Neuron (in vitro differentiated cells): ENCODE measurements around the gene RSPH4A.
"Not testable (repeated sequence)": the region's sequence is repeated elsewhere in the genome, so short reads cannot be mapped to it uniquely, and the experiment has no call there.

Experiments used
- H2AFZ ChIP-seq: one replicate; pipeline ENCODE4 v1.6.1; 2013; ENCODE audit warnings: low read depth, mild to moderate bottlenecking, inconsistent platforms, low read length, moderate library complexity
- H3K27me3 ChIP-seq: one replicate; pipeline ENCODE4 v1.6.1; 2013; ENCODE audit warnings: low read length; ENCODE audit not compliant: insufficient read depth
- H3K36me3 ChIP-seq: one replicate; pipeline ENCODE4 v1.6.1; 2013; ENCODE audit warnings: low read length; ENCODE audit not compliant: insufficient read depth
- H3K4me1 ChIP-seq: one replicate; pipeline ENCODE4 v1.6.1; 2013; ENCODE audit warnings: low read length; ENCODE audit not compliant: insufficient read depth
- H3K4me3 ChIP-seq: 2 replicates; pipeline ENCODE4 v1.5.1; 2013; ENCODE audit warnings: mild to moderate bottlenecking, low read length, moderate library complexity
- H3K9me3 ChIP-seq: one replicate; pipeline ENCODE4 v1.6.1; 2013; ENCODE audit warnings: low read length

The RSPH4A gene

GRCh38 chr6:116586738-116587137 is 29.5 kb upstream of the RSPH4A start:
- H3K4me1 ChIP-seq = no peaks in the 10 kb centered on the region
- H2AFZ ChIP-seq = no peak overlapping the region
- H3K27me3 ChIP-seq = no peaks in the 10 kb centered on the region
- no peak overlapping the region for H3K4me3 ChIP-seq
- no peaks in the 10 kb centered on the region for H3K9me3 ChIP-seq
- peaks cover 64% of the 10 kb centered on the region for H3K36me3 ChIP-seq

- Histone ChIP-seq H3K27me3 (no peaks in the 10 kb centered on the region), H3K9me3 (no peaks in the 10 kb centered on the region), H3K4me3 (no peak overlapping the region), H2AFZ (no peak overlapping the region), H3K36me3 (peaks cover 37% of the 10 kb centered on the region), H3K4me1 (no peaks in the 10 kb centered on the region)
Measured at GRCh38 chr6:116595247-116595646, 21.0 kb upstream of the RSPH4A start.

GRCh38 chr6:116596815-116597214 is 19.5 kb upstream of the RSPH4A start:
- Histone ChIP-seq H3K36me3 (peaks cover 24% of the 10 kb centered on the region), H2AFZ (no peak overlapping the region), H3K9me3 (no peaks in the 10 kb centered on the region), H3K4me1 (no peaks in the 10 kb centered on the region), H3K4me3 (no peak overlapping the region), H3K27me3 (no peaks in the 10 kb centered on the region)

GRCh38 chr6:116603916-116604315 is 12.4 kb upstream of the RSPH4A start:
- not testable (repeated sequence) for H3K36me3 ChIP-seq, H3K9me3 ChIP-seq, H2AFZ ChIP-seq, H3K4me1 ChIP-seq, H3K4me3 ChIP-seq, H3K27me3 ChIP-seq

- not testable (repeated sequence) for H3K4me3 ChIP-seq, H3K36me3 ChIP-seq, H3K4me1 ChIP-seq, H2AFZ ChIP-seq, H3K9me3 ChIP-seq, H3K27me3 ChIP-seq
Measured at GRCh38 chr6:116604868-116605267, 11.4 kb upstream of the RSPH4A start.

- no peak overlapping the region for H2AFZ ChIP-seq
- H3K9me3 ChIP-seq = peaks cover 2% of the 10 kb centered on the region
- peaks cover 4% of the 10 kb centered on the region for H3K4me1 ChIP-seq
- H3K4me3 ChIP-seq = no peak overlapping the region
- peaks cover 2% of the 10 kb centered on the region for H3K36me3 ChIP-seq
- no peaks in the 10 kb centered on the region for H3K27me3 ChIP-seq
Measured at GRCh38 chr6:116605935-116606334, 10.3 kb upstream of the RSPH4A start.

GRCh38 chr6:116611056-116611455 is 5.2 kb upstream of the RSPH4A start:
- Histone ChIP-seq H3K4me1 (peaks cover 15% of the 10 kb centered on the region), H3K27me3 (no peaks in the 10 kb centered on the region), H3K9me3 (peaks cover 1% of the 10 kb centered on the region), H3K36me3 (no peaks in the 10 kb centered on the region), H3K4me3 (peak overlapping the region; percentile 16), H2AFZ (peak overlapping the region; percentile 24)

GRCh38 chr6:116616737-116617053 is 416 bp downstream of the RSPH4A start:
- Histone ChIP-seq H3K27me3 (no peaks in the 10 kb centered on the region), H2AFZ (peak overlapping the region; percentile 51), H3K4me1 (peaks cover 13% of the 10 kb centered on the region), H3K4me3 (peak overlapping the region; percentile 54), H3K9me3 (no peaks in the 10 kb centered on the region), H3K36me3 (no peaks in the 10 kb centered on the region)

GRCh38 chr6:116624036-116624805 is 7.9 kb downstream of the RSPH4A start:
- peaks cover 3% of the 10 kb centered on the region for H3K36me3 ChIP-seq
- H3K27me3 ChIP-seq = no peaks in the 10 kb centered on the region
- H3K9me3 ChIP-seq = peaks cover 4% of the 10 kb centered on the region
- no peak overlapping the region for H2AFZ ChIP-seq
- no peak overlapping the region for H3K4me3 ChIP-seq
- H3K4me1 ChIP-seq = no peaks in the 10 kb centered on the region

GRCh38 chr6:116625872-116626271 is 9.6 kb downstream of the RSPH4A start:
- Histone ChIP-seq H3K36me3 (peaks cover 5% of the 10 kb centered on the region), H3K9me3 (peaks cover 4% of the 10 kb centered on the region), H3K27me3 (no peaks in the 10 kb centered on the region), H3K4me3 (no peak overlapping the region), H3K4me1 (no peaks in the 10 kb centered on the region), H2AFZ (no peak overlapping the region)

- peaks cover 21% of the 10 kb centered on the region for H3K36me3 ChIP-seq
- no peak overlapping the region for H2AFZ ChIP-seq
- no peaks in the 10 kb centered on the region for H3K4me1 ChIP-seq
- peaks cover 4% of the 10 kb centered on the region for H3K9me3 ChIP-seq
- no peaks in the 10 kb centered on the region for H3K27me3 ChIP-seq
- no peak overlapping the region for H3K4me3 ChIP-seq
Measured at GRCh38 chr6:116629563-116629981, 13.3 kb downstream of the RSPH4A start.

- Histone ChIP-seq H3K36me3 (peaks cover 28% of the 10 kb centered on the region), H3K9me3 (peaks cover 4% of the 10 kb centered on the region), H2AFZ (no peak overlapping the region), H3K4me3 (no peak overlapping the region), H3K27me3 (no peaks in the 10 kb centered on the region), H3K4me1 (no peaks in the 10 kb centered on the region)
Measured at GRCh38 chr6:116631379-116631990, 15.2 kb downstream of the RSPH4A start.

GRCh38 chr6:116633685-116634084 is 17.4 kb downstream of the RSPH4A start:
- no peaks in the 10 kb centered on the region for H3K4me1 ChIP-seq
- no peak overlapping the region for H2AFZ ChIP-seq
- peaks cover 28% of the 10 kb centered on the region for H3K36me3 ChIP-seq
- H3K9me3 ChIP-seq = no peaks in the 10 kb centered on the region
- no peaks in the 10 kb centered on the region for H3K27me3 ChIP-seq
- no peak overlapping the region for H3K4me3 ChIP-seq

- no peaks in the 10 kb centered on the region for H3K4me1 ChIP-seq
- H3K4me3 ChIP-seq = no peak overlapping the region
- H3K36me3 ChIP-seq = peaks cover 38% of the 10 kb centered on the region
- H2AFZ ChIP-seq = no peak overlapping the region
- H3K27me3 ChIP-seq = no peaks in the 10 kb centered on the region
- no peaks in the 10 kb centered on the region for H3K9me3 ChIP-seq
Measured at GRCh38 chr6:116648156-116648555, 31.9 kb downstream of the RSPH4A start.
